Stimulated activated CD8-positive, alpha-beta memory T cell treated with anti-CD3 and anti-CD28 coated beads, Interleukin-7, amount 100 ng/mL, for 1 hour (primary cell): Measurements from ENCODE around the gene CENPVL2.
"Not testable (repeated sequence)": the region's sequence is repeated elsewhere in the genome, so short reads cannot be mapped to it uniquely, and the experiment has no call there.

Experiments used
- DNase-seq, 2 donors: peaks; one replicate each; pipeline ENCODE4 v3.0.0-alpha.2; 2020; ENCODE audit warnings: low read depth in 2 of 2

CENPVL2 gene

DNA sequence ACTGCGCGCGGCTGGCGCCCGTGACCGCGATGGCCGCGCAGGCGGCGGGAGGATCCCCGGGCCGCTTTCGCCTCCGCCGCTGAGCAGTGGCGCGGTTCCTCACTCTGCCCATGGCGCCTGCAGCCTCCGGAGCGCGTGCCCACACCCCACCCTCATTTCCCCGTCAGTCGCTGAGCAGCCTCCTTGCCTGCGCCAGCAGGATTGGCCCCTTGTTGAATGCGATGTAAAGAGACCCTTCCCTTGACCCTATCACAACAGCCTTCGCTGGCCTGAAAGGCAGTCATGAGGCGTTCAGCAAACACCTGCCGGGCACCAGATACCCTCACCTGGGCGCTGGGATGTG lies at the start of gene CENPVL2:
Gene CENPVL2, minus strand, starts transcription at position 112 of the 343 bp plus-strand sequence. Its CDS starts 0 bp downstream, at position 112.
- not testable (repeated sequence) for DNase-seq

DNA sequence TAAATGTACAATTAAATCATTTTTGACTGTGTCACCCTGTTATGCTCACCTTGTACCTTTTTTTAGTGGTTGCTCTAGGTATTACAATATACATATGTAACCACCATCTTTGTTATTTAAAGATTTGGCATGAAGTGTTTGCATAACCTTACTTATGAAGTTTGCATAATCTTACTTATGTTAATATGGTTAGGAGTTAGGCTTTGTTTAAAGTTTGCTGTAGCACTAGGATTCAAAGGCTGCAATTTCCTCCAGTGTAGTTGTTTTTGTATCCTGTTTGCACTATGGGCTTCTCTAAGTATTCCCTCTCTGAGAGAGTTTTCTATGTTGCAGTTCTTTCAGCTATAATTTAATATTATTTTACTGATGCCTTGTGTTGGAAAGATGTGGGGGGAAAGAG lies 45.6 kb upstream of the CENPVL2 start:
- DNase-seq: no peak

DNA sequence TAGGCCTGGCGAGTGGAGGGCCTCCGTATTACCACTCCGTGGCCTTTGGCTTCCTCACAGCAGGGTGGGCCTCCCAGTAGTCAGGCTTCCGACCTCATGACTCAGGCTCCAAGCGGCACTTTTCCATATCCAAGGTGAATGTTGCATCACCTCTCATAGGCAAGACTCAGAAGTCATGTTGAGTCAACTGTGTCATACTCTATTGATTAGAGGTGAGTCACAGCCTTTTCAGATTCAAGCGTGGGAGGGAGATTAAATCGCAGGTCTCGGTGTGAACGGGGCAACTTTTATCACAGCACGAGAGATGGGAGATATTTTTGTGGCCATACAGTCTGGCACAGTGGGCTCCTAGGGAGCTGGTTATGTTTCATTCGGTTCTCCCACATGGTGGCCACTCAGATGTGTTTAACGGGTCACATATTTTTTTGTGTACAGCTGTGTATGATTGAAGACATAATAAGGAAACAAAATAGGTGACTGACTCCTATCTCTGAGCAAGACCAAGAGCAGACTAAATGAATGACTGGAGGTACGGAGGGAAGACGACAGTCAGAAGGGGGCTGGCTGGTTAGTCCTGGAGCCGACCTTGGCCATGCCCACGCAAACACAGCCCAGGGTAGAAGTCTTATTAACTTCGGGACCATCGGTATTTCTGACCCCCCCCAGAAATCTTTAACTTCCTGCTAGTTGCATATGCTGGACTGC lies 30.5 kb upstream of the CENPVL2 start:
- DNase-seq: not testable (repeated sequence)

DNA sequence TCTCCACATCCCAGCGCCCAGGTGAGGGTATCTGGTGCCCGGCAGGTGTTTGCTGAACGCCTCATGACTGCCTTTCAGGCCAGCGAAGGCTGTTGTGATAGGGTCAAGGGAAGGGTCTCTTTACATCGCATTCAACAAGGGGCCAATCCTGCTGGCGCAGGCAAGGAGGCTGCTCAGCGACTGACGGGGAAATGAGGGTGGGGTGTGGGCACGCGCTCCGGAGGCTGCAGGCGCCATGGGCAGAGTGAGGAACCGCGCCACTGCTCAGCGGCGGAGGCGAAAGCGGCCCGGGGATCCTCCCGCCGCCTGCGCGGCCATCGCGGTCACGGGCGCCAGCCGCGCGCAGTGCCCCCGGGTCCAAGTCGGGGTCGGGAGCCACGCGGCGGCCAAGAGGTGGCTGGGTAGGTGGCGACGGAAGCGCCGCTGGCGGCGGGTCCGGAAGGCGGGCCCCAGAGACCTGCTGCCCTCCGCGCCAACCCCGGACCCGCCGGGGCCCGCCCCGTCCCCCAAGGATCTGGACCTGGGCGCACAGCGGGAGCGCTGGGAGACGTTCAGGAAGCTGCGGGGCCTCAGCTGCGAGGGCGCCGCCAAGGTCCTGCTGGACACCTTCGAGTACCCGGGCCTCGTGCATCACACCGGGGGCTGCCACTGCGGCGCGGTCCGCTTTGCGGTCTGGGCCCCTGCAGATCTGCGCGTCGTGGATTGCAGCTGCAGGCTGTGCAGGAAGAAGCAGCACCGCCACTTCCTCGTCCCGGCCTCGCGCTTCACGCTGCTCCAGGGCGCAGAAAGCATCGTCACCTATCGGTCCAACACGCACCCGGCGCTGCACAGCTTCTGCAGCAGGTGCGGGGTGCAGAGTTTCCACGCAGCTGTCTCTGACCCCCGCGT lies 27.9 kb upstream of the CENPVL2 start, which contains the start of gene CENPVL1:
Gene CENPVL1, plus strand, starts transcription at position 236 of the 888 bp plus-strand sequence. Its CDS starts 0 bp downstream, at position 236.
- not testable (repeated sequence) for DNase-seq

DNA sequence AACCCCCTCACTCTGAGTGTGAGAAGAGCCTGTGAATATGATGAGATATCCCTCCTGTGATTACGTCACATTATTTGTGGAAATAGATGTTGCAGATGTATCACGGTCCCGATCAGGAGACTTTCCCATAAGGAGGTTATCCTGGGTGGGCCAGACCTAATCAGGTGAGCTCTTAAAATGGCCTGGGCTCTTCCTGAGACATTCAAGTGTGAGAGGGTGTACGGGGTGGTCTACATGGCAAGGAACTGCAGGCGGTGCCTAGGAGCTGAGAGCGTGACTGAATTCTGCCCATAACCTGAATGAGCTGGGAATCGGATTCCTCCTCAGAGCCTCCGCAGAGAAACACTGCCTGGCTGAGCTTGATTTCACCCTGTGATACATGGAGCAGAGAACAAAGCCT lies 14.8 kb upstream of the CENPVL2 start:
- DNase-seq: no peak

DNA sequence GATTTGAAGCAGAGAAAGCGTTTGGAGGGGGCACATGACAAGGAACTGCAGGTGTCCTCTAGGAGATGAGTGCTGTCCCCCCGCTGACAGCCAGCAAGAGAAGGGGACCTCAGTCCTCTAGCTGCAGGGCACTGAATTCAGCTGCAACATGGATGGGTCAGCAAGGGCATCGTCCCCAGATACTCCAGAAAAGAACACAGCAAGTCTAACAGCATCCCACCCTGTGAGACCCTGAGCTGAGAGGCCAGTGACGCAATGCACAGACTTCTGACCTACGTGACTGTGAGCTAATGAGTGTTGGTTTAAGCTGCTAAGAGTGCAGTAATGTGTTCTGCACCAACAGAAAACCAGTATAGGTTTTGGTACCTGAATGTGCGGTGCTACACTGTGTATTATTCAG lies 11.6 kb upstream of the CENPVL2 start:
- no peak for DNase-seq

DNA sequence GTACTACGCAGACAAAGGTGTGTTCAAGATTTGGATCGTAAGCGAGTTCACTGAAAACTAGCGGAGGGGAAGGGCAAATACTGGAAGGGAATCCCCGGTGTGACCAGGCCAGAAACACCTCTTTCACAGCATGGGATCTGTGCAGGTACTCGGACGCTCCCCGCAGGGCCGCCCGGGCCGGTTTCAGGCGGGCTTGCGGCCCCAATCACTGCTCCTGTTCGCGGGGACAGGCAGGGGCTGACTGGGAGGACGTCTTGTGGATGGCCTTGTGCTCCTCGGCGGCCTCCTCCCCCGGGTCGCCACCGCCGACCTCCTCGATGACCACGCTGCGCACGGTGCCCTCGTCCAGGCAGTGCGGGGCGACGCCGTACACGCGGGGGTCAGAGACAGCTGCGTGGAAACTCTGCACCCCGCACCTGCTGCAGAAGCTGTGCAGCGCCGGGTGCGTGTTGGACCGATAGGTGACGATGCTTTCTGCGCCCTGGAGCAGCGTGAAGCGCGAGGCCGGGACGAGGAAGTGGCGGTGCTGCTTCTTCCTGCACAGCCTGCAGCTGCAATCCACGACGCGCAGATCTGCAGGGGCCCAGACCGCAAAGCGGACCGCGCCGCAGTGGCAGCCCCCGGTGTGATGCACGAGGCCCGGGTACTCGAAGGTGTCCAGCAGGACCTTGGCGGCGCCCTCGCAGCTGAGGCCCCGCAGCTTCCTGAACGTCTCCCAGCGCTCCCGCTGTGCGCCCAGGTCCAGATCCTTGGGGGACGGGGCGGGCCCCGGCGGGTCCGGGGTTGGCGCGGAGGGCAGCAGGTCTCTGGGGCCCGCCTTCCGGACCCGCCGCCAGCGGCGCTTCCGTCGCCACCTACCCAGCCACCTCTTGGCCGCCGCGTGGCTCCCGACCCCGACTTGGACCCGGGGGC lies 567 bp downstream of the CENPVL2 start:
- not testable (repeated sequence) for DNase-seq

DNA sequence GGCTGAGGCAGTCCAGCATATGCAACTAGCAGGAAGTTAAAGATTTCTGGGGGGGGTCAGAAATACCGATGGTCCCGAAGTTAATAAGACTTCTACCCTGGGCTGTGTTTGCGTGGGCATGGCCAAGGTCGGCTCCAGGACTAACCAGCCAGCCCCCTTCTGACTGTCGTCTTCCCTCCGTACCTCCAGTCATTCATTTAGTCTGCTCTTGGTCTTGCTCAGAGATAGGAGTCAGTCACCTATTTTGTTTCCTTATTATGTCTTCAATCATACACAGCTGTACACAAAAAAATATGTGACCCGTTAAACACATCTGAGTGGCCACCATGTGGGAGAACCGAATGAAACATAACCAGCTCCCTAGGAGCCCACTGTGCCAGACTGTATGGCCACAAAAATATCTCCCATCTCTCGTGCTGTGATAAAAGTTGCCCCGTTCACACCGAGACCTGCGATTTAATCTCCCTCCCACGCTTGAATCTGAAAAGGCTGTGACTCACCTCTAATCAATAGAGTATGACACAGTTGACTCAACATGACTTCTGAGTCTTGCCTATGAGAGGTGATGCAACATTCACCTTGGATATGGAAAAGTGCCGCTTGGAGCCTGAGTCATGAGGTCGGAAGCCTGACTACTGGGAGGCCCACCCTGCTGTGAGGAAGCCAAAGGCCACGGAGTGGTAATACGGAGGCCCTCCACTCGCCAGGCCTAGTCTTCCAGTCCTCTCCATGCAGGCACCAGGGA lies 2.8 kb downstream of the CENPVL2 start:
- not testable (repeated sequence) for DNase-seq

DNA sequence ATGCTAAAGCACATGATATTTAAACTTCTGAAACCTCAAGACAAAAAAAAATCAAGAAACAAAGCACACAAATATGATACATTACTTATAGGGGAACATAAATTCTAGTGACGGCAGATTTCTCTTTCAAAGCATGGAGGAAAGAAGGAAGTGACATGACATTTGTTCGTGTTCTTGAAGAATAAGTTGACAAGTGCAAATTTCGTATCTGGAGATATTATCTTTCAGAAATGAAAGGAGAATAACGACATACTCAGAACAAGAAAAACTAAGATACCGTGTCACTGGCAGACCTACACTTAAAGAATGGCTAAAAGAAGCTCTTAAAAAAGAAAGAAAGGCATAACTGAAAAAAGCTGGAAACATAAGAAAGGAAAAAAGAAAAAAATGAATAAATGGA lies 16.6 kb downstream of the CENPVL2 start:
- DNase-seq: no peak

DNA sequence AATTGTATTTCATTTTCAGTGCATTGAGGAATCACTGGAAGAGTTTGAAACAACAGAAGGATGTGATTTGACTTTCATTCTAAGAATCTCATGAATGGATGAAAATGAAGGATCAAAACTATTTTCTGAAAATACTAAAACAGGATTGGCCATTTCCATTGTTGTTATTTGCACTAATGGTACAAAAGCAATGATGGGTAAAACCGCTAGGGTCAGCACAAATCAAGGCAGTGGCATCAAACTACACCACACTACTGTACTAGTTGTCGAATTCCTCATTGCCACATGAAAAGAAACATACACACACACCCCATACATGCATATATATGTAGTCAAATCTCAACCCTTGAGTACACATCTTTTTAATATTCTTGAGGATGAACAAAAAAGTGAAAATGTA lies 39.3 kb downstream of the CENPVL2 start:
- DNase-seq: no peak

DNA sequence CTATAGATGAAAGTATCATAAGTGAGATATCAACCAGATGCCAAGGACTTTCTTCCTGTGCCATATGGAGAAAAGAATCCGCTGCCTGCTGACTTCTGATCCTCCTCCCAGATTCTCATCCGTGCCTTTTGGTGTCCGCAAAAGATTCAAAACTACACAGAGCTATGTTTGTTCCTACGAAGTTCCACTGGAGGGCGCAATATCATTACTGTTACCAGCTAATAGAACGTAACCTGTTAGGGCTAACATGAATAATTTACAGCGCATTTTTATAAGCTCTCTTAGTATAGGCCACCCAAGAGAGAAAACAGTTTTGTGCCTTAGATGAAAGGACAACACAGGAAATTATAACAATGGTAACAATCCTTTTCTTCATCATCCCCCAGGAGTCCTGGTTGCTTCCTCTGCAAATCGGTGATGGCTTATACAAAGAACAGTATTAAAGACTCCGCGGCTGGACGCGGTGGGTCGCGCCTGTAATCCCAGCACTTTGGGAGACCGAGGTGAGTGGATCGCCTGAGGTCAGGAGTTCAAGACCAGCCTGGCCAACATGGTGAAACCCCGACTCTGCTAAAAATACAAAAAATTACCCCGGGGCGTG lies 41.1 kb downstream of the CENPVL2 start:
- DNase-seq: no peak

DNA sequence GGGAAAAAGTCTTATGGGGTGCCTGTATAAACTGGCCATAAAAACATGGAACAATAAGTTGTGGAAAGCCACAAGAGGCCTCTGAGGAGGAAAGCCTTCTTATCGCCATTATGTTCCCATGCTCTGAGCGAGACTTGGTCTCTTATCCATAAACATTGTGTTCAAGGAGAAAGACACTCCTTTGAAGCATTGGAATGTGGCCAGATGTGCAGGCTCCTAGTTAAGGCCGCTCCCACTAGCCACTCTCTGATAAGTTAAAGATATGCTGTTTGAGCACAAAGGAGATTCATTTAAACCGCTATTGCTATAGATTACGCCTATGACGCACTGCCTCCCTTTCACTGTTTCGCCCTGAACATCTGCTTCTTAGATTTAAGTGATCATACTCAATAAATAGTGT lies 46.1 kb downstream of the CENPVL2 start:
- DNase-seq: not testable (repeated sequence)
